DMS 273 (cell line): Measurements from ENCODE around the gene TM9SF4.

Source experiments
- DNase-seq: peaks from one replicate; lab custom pipeline; 2025; ENCODE audit not compliant: unreplicated experiment; lab: John Stamatoyannopoulos, UW

Gene TM9SF4

GRCh38 chr20:32109392-32110172 is at the start of gene TM9SF4:
TSS of gene TM9SF4 (plus strand) at chr20:32109714. CDS start at chr20:32109741, 27 bp downstream.
- peak; percentile 98 for DNase-seq

GRCh38 chr20:32062776-32063170 is 46.7 kb upstream of the TM9SF4 start:
- DNase-seq = no peak

- DNase-seq = no peak
Observed at GRCh38 chr20:32063695-32064094, 45.8 kb upstream of the TM9SF4 start.

GRCh38 chr20:32064667-32065066 is 44.8 kb upstream of the TM9SF4 start:
- no peak for DNase-seq

GRCh38 chr20:32067234-32067821 is 42.2 kb upstream of the TM9SF4 start:
- peak; percentile 34 for DNase-seq

- DNase-seq = no peak
Observed at GRCh38 chr20:32068174-32068573, 41.3 kb upstream of the TM9SF4 start.

GRCh38 chr20:32069711-32070110 is 39.8 kb upstream of the TM9SF4 start:
- no peak for DNase-seq

- DNase-seq = no peak
Observed at GRCh38 chr20:32070282-32070681, 39.2 kb upstream of the TM9SF4 start.

GRCh38 chr20:32070690-32071213 is 38.8 kb upstream of the TM9SF4 start:
- no peak for DNase-seq

GRCh38 chr20:32071395-32072167 is 37.9 kb upstream of the TM9SF4 start:
- DNase-seq = no peak

GRCh38 chr20:32072168-32072750 is 37.3 kb upstream of the TM9SF4 start:
- no peak for DNase-seq

- DNase-seq = no peak
Observed at GRCh38 chr20:32075534-32075933, 34.0 kb upstream of the TM9SF4 start.

- no peak for DNase-seq
Observed at GRCh38 chr20:32077190-32077589, 32.3 kb upstream of the TM9SF4 start.

- DNase-seq = no peak
Observed at GRCh38 chr20:32078322-32078721, 31.2 kb upstream of the TM9SF4 start.

GRCh38 chr20:32078791-32079190 is 30.7 kb upstream of the TM9SF4 start:
- no peak for DNase-seq

- DNase-seq = no peak
Observed at GRCh38 chr20:32079655-32080109, 29.8 kb upstream of the TM9SF4 start.

- no peak for DNase-seq
Observed at GRCh38 chr20:32080783-32081182, 28.7 kb upstream of the TM9SF4 start.

GRCh38 chr20:32083469-32083868 is 26.0 kb upstream of the TM9SF4 start:
- no peak for DNase-seq

GRCh38 chr20:32087070-32087469 is 22.4 kb upstream of the TM9SF4 start:
- no peak for DNase-seq

- no peak for DNase-seq
Observed at GRCh38 chr20:32088759-32089158, 20.8 kb upstream of the TM9SF4 start.
